ENCODE measurements around the gene DMRTC2.
A peak's percentile ranks its signal among the peaks of the same experiment; 100 is the strongest.

The DMRTC2 gene

GRCh38 chr19:41893899-41894298 is 49.1 kb downstream of the DMRTC2 start:
- in situ Hi-C loops (cut with HindIII; ENCODE audit: low sequenced_read_pairs) = no loop called here
- DNase-seq (ENCODE audit: low read depth, low spot score) = no peak

DNA sequence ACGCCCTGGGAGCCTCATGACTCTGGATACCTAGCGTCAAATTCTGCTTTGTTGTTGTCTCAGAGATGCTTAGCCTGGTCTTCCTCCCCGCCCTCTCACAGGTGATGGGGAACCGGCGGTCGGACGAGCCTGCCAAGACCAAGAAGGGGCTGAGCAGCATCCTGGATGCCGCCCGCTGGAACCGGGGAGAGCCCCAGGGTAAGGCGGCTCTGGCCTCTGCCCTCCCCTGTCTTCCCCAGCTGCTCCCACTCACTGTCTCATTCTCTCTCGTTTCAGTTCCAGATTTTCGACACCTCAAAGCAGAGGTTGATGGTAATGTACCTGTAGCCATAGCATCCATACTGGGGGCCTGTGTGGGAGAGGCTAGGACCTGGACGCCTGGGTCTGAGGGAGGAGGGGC is 49.5 kb downstream of the DMRTC2 start:
- no peak for DNase-seq (ENCODE audit: low read depth, low spot score)
- TF ChIP-seq CTCF (IDR thresholded peaks at IDR 0.05; ENCODE audit: low read depth, low read length) = no peak
- in situ Hi-C loops (cut with HindIII; ENCODE audit: low sequenced_read_pairs) = no loop called here
- no peak overlapping the region for H3K4me3 ChIP-seq (ENCODE audit: low read depth, low read length)

More at GRCh38 chr19:41893899-41894298, 49.1 kb downstream of the DMRTC2 start:
- peak; percentile 16 for TF ChIP-seq CTCF (IDR thresholded peaks at IDR 0.05; ENCODE audit: low read depth, low read length)
- H3K4me3 ChIP-seq (ENCODE audit: low read depth, low read length) = no peak overlapping the region

- in situ Hi-C loops (cut with HindIII; ENCODE audit: low sequenced_read_pairs) = no loop called here
- DNase-seq (ENCODE audit: low read depth, low spot score) = no peak
- H3K4me3 ChIP-seq (ENCODE audit: low read depth, low read length) = no peak overlapping the region
- TF ChIP-seq CTCF (IDR thresholded peaks at IDR 0.05; ENCODE audit: low read depth, low read length) = peak; percentile 38
Observed at GRCh38 chr19:41895745-41896580, 51.1 kb downstream of the DMRTC2 start.

DNA sequence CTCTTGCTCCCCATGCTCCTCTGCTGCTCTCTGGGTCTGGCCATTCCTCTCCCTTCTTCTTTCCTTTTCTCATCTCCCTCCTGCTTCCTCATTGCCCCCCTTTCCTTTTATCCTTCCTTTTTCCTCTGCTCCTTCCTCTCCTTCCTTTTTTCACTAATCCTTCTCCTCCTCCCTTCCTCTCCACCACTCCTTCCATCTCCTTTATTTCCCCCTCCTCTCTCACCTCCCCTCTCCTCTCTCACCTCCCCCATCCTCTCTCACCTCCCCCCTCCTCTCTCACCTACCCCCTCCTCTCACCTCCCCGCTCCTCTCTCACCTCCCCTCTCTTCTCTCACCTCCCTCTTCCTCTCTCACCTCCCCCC is 51.7 kb downstream of the DMRTC2 start:
- DNase-seq (ENCODE audit: low read depth, low spot score) = no peak
- in situ Hi-C loops (cut with HindIII; ENCODE audit: low sequenced_read_pairs) = no loop called here
- TF ChIP-seq CTCF (IDR thresholded peaks at IDR 0.05; ENCODE audit: low read depth, low read length) = no peak
- H3K4me3 ChIP-seq (ENCODE audit: low read depth, low read length) = no peak overlapping the region

GRCh38 chr19:41897181-41897580 is 52.3 kb downstream of the DMRTC2 start:
- H3K4me3 ChIP-seq (ENCODE audit: low read depth, low read length) = no peak overlapping the region
- in situ Hi-C loops (cut with HindIII; ENCODE audit: low sequenced_read_pairs) = no loop called here
- no peak for DNase-seq (ENCODE audit: low read depth, low spot score)
- no peak for TF ChIP-seq CTCF (IDR thresholded peaks at IDR 0.05; ENCODE audit: low read depth, low read length)

DNA sequence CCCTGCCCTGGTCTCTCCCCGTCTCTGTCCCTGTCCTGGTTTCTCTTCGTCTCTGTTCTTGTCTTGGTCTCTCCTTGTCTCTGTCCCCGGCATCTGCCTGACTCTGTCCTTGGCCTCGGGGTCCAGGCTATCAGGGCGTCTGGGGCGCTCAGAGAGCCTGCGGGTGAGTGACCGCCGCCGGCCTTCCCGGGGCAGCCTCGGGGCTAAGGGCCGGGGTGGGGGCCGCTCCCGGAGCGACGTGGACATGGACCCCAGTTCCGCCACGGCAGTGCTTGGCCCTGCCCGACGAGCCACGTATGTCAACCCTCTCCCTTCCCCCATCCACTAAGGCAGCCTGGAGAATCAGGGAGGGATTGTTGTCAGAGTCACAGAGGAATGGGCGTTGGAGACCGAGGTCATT is 53.0 kb downstream of the DMRTC2 start:
- H3K4me3 ChIP-seq (ENCODE audit: low read depth, low read length) = no peak overlapping the region
- no peak for DNase-seq (ENCODE audit: low read depth, low spot score)
- no peak for TF ChIP-seq CTCF (IDR thresholded peaks at IDR 0.05; ENCODE audit: low read depth, low read length)
- in situ Hi-C loops (cut with HindIII; ENCODE audit: low sequenced_read_pairs) = no loop called here

All from astrocyte of the spinal cord (primary cell).